GM03348 (cell line): Measurements from ENCODE around the gene KRTDAP.

Source experiments
- DNase-seq: peaks from one replicate; pipeline ENCODE4 v3.0.0; 2012; ENCODE audit warnings: low spot score

The KRTDAP gene

GRCh38 chr19:35490364-35490763, at the start of gene KRTDAP:
TSS of gene KRTDAP (minus strand) at chr19:35490464. CDS start at chr19:35490442, 22 bp downstream.
- DNase-seq: no peak

GRCh38 chr19:35539850-35540249, 49.6 kb upstream of the KRTDAP start:
- DNase-seq: no peak

GRCh38 chr19:35539314-35539713, 49.0 kb upstream of the KRTDAP start:
- DNase-seq: no peak

- DNase-seq: no peak
Observed at GRCh38 chr19:35534803-35535480, 44.7 kb upstream of the KRTDAP start.

GRCh38 chr19:35533822-35534392, 43.6 kb upstream of the KRTDAP start:
- DNase-seq: no peak

- no peak for DNase-seq
Observed at GRCh38 chr19:35533201-35533821, 43.0 kb upstream of the KRTDAP start, which contains the start of gene GAPDHS. TSS of gene GAPDHS (plus strand) at chr19:35533456. CDS start at chr19:35533528, 72 bp downstream.

- DNase-seq: no peak
Observed at GRCh38 chr19:35531291-35531690, 41.0 kb upstream of the KRTDAP start.

GRCh38 chr19:35529241-35530218, 39.3 kb upstream of the KRTDAP start:
- no peak for DNase-seq

GRCh38 chr19:35528218-35529038, 38.2 kb upstream of the KRTDAP start, which contains the start of gene SBSN:
TSS of gene SBSN (minus strand) at chr19:35528311. CDS start at chr19:35528281, 30 bp downstream.
- peak; percentile 90 for DNase-seq

- no peak for DNase-seq
Observed at GRCh38 chr19:35525873-35526272, 35.6 kb upstream of the KRTDAP start.

GRCh38 chr19:35524181-35524837, 34.0 kb upstream of the KRTDAP start:
- DNase-seq: no peak

GRCh38 chr19:35522745-35523327, 32.6 kb upstream of the KRTDAP start:
- no peak for DNase-seq

- no peak for DNase-seq
Observed at GRCh38 chr19:35521124-35521743, 31.0 kb upstream of the KRTDAP start.

GRCh38 chr19:35519291-35519690, 29.0 kb upstream of the KRTDAP start:
- peak; percentile 48 for DNase-seq

- peak; percentile 89 for DNase-seq
Observed at GRCh38 chr19:35518313-35518712, 28.0 kb upstream of the KRTDAP start.

GRCh38 chr19:35517342-35517741, 27.1 kb upstream of the KRTDAP start:
- DNase-seq: no peak

- DNase-seq: no peak
Observed at GRCh38 chr19:35516310-35516709, 26.0 kb upstream of the KRTDAP start.

GRCh38 chr19:35514282-35514809, 24.1 kb upstream of the KRTDAP start:
- peak; percentile 80 for DNase-seq

GRCh38 chr19:35513628-35514281, 23.5 kb upstream of the KRTDAP start, which contains the start of gene DMKN:
TSS of gene DMKN (minus strand) at chr19:35513649. CDS start at chr19:35513475, 174 bp downstream.
- DNase-seq: peak; percentile 78
